HepG2 (cell line): ENCODE data around the gene CRYGA. TPM values are rescaled to one million over a fixed set of nuclear protein-coding genes. Genes with fewer than 3 reads are reported as not detected.
A peak's percentile ranks its signal among the peaks of the same experiment; 100 is the strongest.

Experiments
- DR1 ChIP-seq: sonication (generic); formaldehyde crosslinking; IDR thresholded peaks from 2 replicates; pipeline ENCODE4 v1.8.0; 2021; ENCODE audit warnings: mild to moderate bottlenecking, missing genetic modification reagents, inconsistent platforms
- GTF3A ChIP-seq: sonication (generic); formaldehyde crosslinking; conservative IDR thresholded peaks from 2 replicates; pipeline ENCODE4 v1.4.0; 2020; ENCODE audit warnings: mild to moderate bottlenecking, missing genetic modification reagents
- IRF2 ChIP-seq: IDR thresholded peaks from 2 replicates; pipeline ENCODE4 v1.6.1; 2018; ENCODE audit warnings: missing genetic modification reagents, missing compliant biosample characterization
- MBNL3 ChIP-seq: fragments of 250-450 bp; sonication (Bioruptor Pico); conservative IDR thresholded peaks from 2 replicates; pipeline ENCODE4 v1.8.0; 2022; ENCODE audit warnings: mild to moderate bottlenecking, inconsistent platforms
- MEIS1 ChIP-seq: sonication (generic); formaldehyde crosslinking; IDR thresholded peaks from 2 replicates; pipeline ENCODE4 v1.9.0; 2021; ENCODE audit warnings: mild to moderate bottlenecking, missing genetic modification reagents, moderate library complexity, borderline replicate concordance
- PAWR ChIP-seq: sonication (generic); formaldehyde crosslinking; IDR thresholded peaks from 2 replicates; pipeline ENCODE4 v1.4.0; 2020; ENCODE audit warnings: missing genetic modification reagents, mild to moderate bottlenecking, borderline replicate concordance
- PBX2 ChIP-seq: IDR thresholded peaks from 2 replicates; pipeline ENCODE4 v1.6.1; 2016; ENCODE audit warnings: control low read depth
- REXO4 ChIP-seq: sonication (generic); formaldehyde crosslinking; IDR thresholded peaks from 2 replicates; pipeline ENCODE4 v1.8.0; 2022; ENCODE audit warnings: missing genetic modification reagents, mild to moderate bottlenecking, borderline replicate concordance
- SMAD1 ChIP-seq: sonication (generic); formaldehyde crosslinking; IDR thresholded peaks from 2 replicates; pipeline ENCODE4 v1.4.0; 2020; ENCODE audit warnings: missing genetic modification reagents, low read depth, mild to moderate bottlenecking, borderline replicate concordance
- SMARCE1 ChIP-seq: fragments of 450-650 bp; IDR thresholded peaks from 2 replicates; pipeline ENCODE4 v1.6.1; 2017; ENCODE audit warnings: borderline replicate concordance
- TBX3 ChIP-seq: fragments of 450-650 bp; IDR thresholded peaks from 2 replicates; pipeline ENCODE4 v1.6.1; 2017; ENCODE audit warnings: antibody characterized with exemption, mild to moderate bottlenecking, inconsistent platforms, borderline replicate concordance
- U2AF1 ChIP-seq: fragments of 200-400 bp; formaldehyde crosslinking; optimal IDR thresholded peaks from 2 replicates; pipeline ENCODE3; 2017; ENCODE audit warnings: mild to moderate bottlenecking, low read depth, low read length
- USF2 ChIP-seq, 2 experiments: sonication (generic) in 1 of 2; formaldehyde crosslinking in 1 of 2; IDR thresholded peaks; 2 replicates each; pipeline versions ENCODE4 v1.5.1 to v1.6.1; 2011 to 2020; ENCODE audit warnings: borderline replicate concordance in 1 of 2, low read depth in 1 of 2, low read length in 1 of 2, mild to moderate bottlenecking in 1 of 2, missing genetic modification reagents in 1 of 2, moderate library complexity in 1 of 2
- ZBTB2 ChIP-seq: sonication (generic); formaldehyde crosslinking; IDR thresholded peaks from 2 replicates; pipeline ENCODE4 v1.8.0; 2022; ENCODE audit warnings: low read depth, missing genetic modification reagents
- ZFP1 ChIP-seq: IDR thresholded peaks from 2 replicates; pipeline ENCODE4 v1.6.1; 2016
- ZMAT5 ChIP-seq: sonication (generic); formaldehyde crosslinking; IDR thresholded peaks from 2 replicates; pipeline ENCODE4 v1.5.0; 2020; ENCODE audit warnings: mild to moderate bottlenecking, low read depth, missing genetic modification reagents, borderline replicate concordance
- ZNF256 ChIP-seq: sonication (generic); formaldehyde crosslinking; conservative IDR thresholded peaks from 2 replicates; pipeline ENCODE4 v1.4.0; 2020; ENCODE audit warnings: missing genetic modification reagents
- ZNF580 ChIP-seq: IDR thresholded peaks from 2 replicates; pipeline ENCODE4 v1.6.1; 2016; ENCODE audit warnings: low read depth, borderline replicate concordance
- ZNF674 ChIP-seq: sonication (generic); formaldehyde crosslinking; IDR thresholded peaks from 2 replicates; pipeline ENCODE4 v1.5.0; 2020; ENCODE audit warnings: low read depth, mild to moderate bottlenecking, missing genetic modification reagents
- ZNF710 ChIP-seq: sonication (generic); formaldehyde crosslinking; IDR thresholded peaks from 2 replicates; pipeline ENCODE4 v1.5.0; 2020; ENCODE audit warnings: mild to moderate bottlenecking, missing genetic modification reagents, borderline replicate concordance
- ZNF816 ChIP-seq: sonication (generic); formaldehyde crosslinking; IDR thresholded peaks from 2 replicates; pipeline ENCODE4 v1.8.0; 2022; ENCODE audit warnings: missing genetic modification reagents, mild to moderate bottlenecking, borderline replicate concordance
- polyA plus RNA-seq, 8 experiments: library from polyadenylated mRNA; depleted of rRNA in 3 of 8; stranded (reverse) in 7 of 8; unstranded in 1 of 8; fragments of >200 nt; fragmentation: Illumina TruSeq in 4 of 8; extraction: Trizol in 4 of 8; gene quantifications; 2 replicates each; pipeline versions ENCODE4 v1.2.1 to v1.2.3, GENCODE V29; 2011 to 2016; ENCODE audit warnings: low read depth in 4 of 8, missing spikeins in 1 of 8, mixed read lengths in 1 of 8; ENCODE audit not compliant: insufficient read depth in 1 of 8
- total RNA-seq, 5 experiments: library from RNA; depleted of rRNA; stranded (reverse); fragments of >200 nt; fragmentation: Illumina TruSeq; extraction: Trizol; gene quantifications; 2 replicates each; pipeline ENCODE4 v1.2.3, GENCODE V29; 2016; ENCODE audit warnings: low read depth in 1 of 5

The CRYGA gene
- total and polyA plus RNA-seq, 2 of the 13 experiments (the other 11 are each of a cell fraction or from before 2014, with no cell fraction given) = not detected

GRCh38 chr2:208142925-208143799 lies 20.2 kb downstream of the CRYGA start (continued):
- TF ChIP-seq ZBTB2 (CRISPR knock-in tag) (no peak), SMAD1 (no peak), MEIS1 (no peak), USF2 (IDR thresholded peaks at IDR 0.05; ENCODE audit: low read depth, low read length) (no peak), USF2 (CRISPR knock-in tag; IDR thresholded peaks at IDR 0.05; ENCODE audit: borderline replicate concordance) (no peak), TBX3 (no peak), ZFP1 (CRISPR knock-in tag) (no peak), SMARCE1 (no peak), REXO4 (CRISPR knock-in tag) (no peak), ZNF816 (CRISPR knock-in tag) (no peak), ZMAT5 (CRISPR knock-in tag) (no peak), ZNF710 (CRISPR knock-in tag) (peak; percentile 92), ZNF580 (CRISPR knock-in tag) (peak; percentile 51; the same call in 1 of the 2 replicates), MBNL3 (CRISPR knock-in tag) (no peak), GTF3A (no peak), ZNF256 (CRISPR knock-in tag) (no peak), ZNF674 (CRISPR knock-in tag) (no peak), IRF2 (CRISPR knock-in tag) (peak; percentile 30; the same call in 1 of the 2 replicates), PAWR (no peak), DR1 (CRISPR knock-in tag) (no peak; the same call in 1 of the 2 replicates), U2AF1 (no peak), PBX2 (CRISPR knock-in tag) (no peak)
